ENCODE measurements around the gene MEGF9.

Gene MEGF9

GRCh38 chr9:120730654-120731514 is 16.6 kb upstream of the MEGF9 start:
- DNase-seq = peak; percentile 97

GRCh38 chr9:120729791-120730241 is 15.5 kb upstream of the MEGF9 start:
- DNase-seq = no peak

- DNase-seq = no peak
Observed at GRCh38 chr9:120726484-120726883, 12.2 kb upstream of the MEGF9 start.

- DNase-seq = no peak
Observed at GRCh38 chr9:120725907-120726306, 11.6 kb upstream of the MEGF9 start.

GRCh38 chr9:120724757-120725400 is 10.6 kb upstream of the MEGF9 start:
- DNase-seq = no peak

- peak; percentile 68 for DNase-seq
Observed at GRCh38 chr9:120723565-120723964, 9.3 kb upstream of the MEGF9 start.

GRCh38 chr9:120720404-120720803 is 6.1 kb upstream of the MEGF9 start:
- no peak for DNase-seq

GRCh38 chr9:120718316-120718715 is 4.0 kb upstream of the MEGF9 start:
- no peak for DNase-seq

- DNase-seq = no peak
Observed at GRCh38 chr9:120717176-120717575, 2.9 kb upstream of the MEGF9 start.

- DNase-seq = no peak
Observed at GRCh38 chr9:120716483-120716882, 2.2 kb upstream of the MEGF9 start.

GRCh38 chr9:120715389-120715924 is 1.2 kb upstream of the MEGF9 start:
- DNase-seq = peak; percentile 64

GRCh38 chr9:120714846-120715388 is 647 bp upstream of the MEGF9 start:
- no peak for DNase-seq

GRCh38 chr9:120713257-120714087 is 798 bp downstream of the MEGF9 start:
- no peak for DNase-seq

- DNase-seq = no peak
Observed at GRCh38 chr9:120712539-120713031, 1.7 kb downstream of the MEGF9 start.

GRCh38 chr9:120711841-120712538 is 2.3 kb downstream of the MEGF9 start:
- no peak for DNase-seq

GRCh38 chr9:120711354-120711753 is 2.9 kb downstream of the MEGF9 start:
- no peak for DNase-seq

- DNase-seq = no peak
Observed at GRCh38 chr9:120710110-120710981, 3.9 kb downstream of the MEGF9 start.

- no peak for DNase-seq
Observed at GRCh38 chr9:120708526-120709224, 5.6 kb downstream of the MEGF9 start.

GRCh38 chr9:120707170-120707569 is 7.1 kb downstream of the MEGF9 start:
- DNase-seq = no peak

- DNase-seq = no peak
Observed at GRCh38 chr9:120705174-120705573, 9.1 kb downstream of the MEGF9 start.
